ENCODE measurements around the gene RASGRF2.

- TF ChIP-seq EZH2 (IDR thresholded peaks at IDR 0.05; ENCODE audit: low read depth) (no peak), CTCF (conservative IDR thresholded peaks at IDR 0.05) (no peak)
Observed at GRCh38 chr5:81226949-81227348, 266.8 kb downstream of the RASGRF2 start.
